GM18907 (cell line): Measurements from ENCODE around the gene B4GALT1.

ENCODE experiments used
- ATAC-seq: cut with Tn5 transposase; IDR thresholded peaks from one replicate; pipeline ENCODE4 v1.9.1; 2021; ENCODE audit warnings: mild to moderate bottlenecking, moderate library complexity; ENCODE audit not compliant: unreplicated experiment

B4GALT1 gene

GRCh38 chr9:33167084-33167971, at the start of gene B4GALT1:
Gene B4GALT1 (minus strand): TSS chr9:33167336. CDS start chr9:33167169, 167 bp downstream.
- ATAC-seq = peak; percentile 71

- no peak for ATAC-seq
These were observed 44.7 kb upstream of the B4GALT1 start for GRCh38 chr9:33211695-33212393.

- no peak for ATAC-seq
These were observed 43.0 kb upstream of the B4GALT1 start for GRCh38 chr9:33210006-33210715.

- no peak for ATAC-seq
These were observed 42.3 kb upstream of the B4GALT1 start for GRCh38 chr9:33209394-33209793.

GRCh38 chr9:33202552-33203201, 35.5 kb upstream of the B4GALT1 start:
- ATAC-seq = peak; percentile 100

GRCh38 chr9:33202018-33202417, 34.9 kb upstream of the B4GALT1 start:
- peak; percentile 58 for ATAC-seq

GRCh38 chr9:33198165-33198564, 31.0 kb upstream of the B4GALT1 start:
- no peak for ATAC-seq

- no peak for ATAC-seq
These were observed 30.4 kb upstream of the B4GALT1 start for GRCh38 chr9:33197279-33198152.

GRCh38 chr9:33196736-33197135, 29.6 kb upstream of the B4GALT1 start:
- no peak for ATAC-seq

- ATAC-seq = no peak
These were observed 26.7 kb upstream of the B4GALT1 start for GRCh38 chr9:33193818-33194217.

- no peak for ATAC-seq
These were observed 25.5 kb upstream of the B4GALT1 start for GRCh38 chr9:33192493-33193255.

GRCh38 chr9:33190021-33190705, 23.0 kb upstream of the B4GALT1 start:
- no peak for ATAC-seq

GRCh38 chr9:33189331-33189791, 22.2 kb upstream of the B4GALT1 start:
- ATAC-seq = no peak

- ATAC-seq = no peak
These were observed 21.6 kb upstream of the B4GALT1 start for GRCh38 chr9:33188711-33189110.

GRCh38 chr9:33187519-33188218, 20.5 kb upstream of the B4GALT1 start:
- ATAC-seq = no peak

- ATAC-seq = no peak
These were observed 19.5 kb upstream of the B4GALT1 start for GRCh38 chr9:33186457-33187168.

GRCh38 chr9:33185858-33186257, 18.7 kb upstream of the B4GALT1 start:
- no peak for ATAC-seq
